Measurements from ENCODE around the gene TFPI.

Gene TFPI

DNA sequence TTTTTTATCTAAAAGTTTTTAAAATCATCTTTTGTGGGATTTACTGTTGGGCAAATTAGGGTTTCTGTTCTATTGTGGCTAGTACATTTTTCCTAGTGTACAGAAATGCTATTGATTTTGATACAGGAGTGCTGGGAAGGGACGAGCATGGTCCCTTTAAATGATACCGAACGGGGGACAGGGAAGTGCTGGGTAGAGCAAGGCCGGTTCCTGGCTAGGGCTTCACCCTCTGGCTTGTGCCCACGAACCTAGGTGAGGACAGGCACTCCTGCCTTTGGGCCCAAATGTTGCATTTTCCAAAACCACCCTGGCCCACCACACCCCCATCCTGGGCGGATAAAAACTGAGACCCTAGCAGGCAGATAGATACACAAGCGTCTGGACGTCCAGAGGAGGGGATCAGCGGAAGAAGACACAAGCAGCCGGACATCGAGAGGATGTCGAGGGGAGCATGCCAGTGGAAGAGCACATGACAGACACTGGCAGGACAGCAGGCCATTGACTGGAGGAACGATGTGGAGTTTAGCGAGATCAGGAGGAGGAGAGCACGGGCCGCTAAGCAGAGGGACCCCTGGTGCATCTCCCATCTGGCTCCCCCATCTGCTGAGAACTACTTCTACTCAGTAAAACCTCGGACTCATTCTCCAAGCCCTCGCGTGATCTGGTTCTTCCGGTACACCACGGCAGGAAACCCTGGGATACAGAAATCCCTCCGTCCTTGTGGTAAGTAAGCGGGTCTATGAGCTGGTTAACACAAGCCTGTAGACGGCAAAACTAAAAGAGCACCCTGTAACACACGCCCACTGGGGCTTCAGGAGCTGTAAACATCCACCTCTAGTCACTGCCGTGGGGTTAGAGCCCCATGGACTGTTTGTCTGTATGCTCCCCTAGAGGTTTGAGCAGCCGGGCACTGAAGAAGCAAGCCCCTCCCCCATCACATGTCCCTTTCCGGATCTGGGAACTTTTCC is 92.7 kb downstream of the TFPI start:
- DNase-seq, result no peak

- no peak for DNase-seq
These were observed 95.0 kb downstream of the TFPI start for GRCh38 chr2:187459256-187459655.

DNA sequence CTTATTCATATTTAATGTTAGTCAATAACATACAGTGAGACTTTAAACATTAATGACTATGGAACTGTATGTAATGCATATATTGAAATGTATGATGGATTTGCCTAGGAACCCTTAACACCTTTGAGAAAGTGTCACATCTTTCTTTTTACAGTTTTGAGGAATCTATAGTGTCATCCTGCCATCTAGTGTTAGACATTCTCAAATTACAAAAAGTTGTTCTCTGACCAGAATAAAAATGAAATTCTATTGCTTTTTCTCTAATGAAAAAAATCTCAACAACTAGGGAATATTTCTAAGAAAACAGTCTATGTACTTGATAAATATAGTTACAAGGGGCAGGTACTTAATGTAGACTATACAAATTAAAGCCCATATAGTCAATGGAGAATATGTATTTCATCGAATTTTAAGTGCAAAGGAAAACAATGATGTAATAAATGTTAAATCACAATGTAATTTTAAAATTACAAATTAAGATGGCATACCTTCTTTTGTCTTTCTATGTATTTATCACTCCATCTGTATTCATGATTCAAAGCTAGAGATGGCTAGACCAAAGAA is 101.1 kb downstream of the TFPI start:
- no peak for DNase-seq

DNA sequence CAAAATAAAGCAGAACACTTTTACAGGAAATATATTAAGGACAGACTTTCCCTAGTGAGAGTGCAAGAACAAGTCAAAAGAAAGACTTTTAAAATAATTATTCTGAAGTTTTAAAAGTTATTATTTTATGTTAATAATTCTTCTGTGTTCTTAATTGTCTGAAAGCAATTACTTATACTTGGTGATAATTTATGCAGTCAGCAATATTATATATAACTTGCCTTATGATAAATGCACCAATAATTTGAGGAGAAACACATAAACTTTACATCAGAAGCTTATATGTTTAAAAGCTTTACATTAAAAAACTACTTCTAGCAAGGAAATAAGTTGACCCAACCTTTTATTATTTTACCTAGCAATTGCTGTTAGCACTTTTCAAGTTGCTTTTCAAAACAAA is 102.7 kb downstream of the TFPI start:
- no peak for DNase-seq

DNA sequence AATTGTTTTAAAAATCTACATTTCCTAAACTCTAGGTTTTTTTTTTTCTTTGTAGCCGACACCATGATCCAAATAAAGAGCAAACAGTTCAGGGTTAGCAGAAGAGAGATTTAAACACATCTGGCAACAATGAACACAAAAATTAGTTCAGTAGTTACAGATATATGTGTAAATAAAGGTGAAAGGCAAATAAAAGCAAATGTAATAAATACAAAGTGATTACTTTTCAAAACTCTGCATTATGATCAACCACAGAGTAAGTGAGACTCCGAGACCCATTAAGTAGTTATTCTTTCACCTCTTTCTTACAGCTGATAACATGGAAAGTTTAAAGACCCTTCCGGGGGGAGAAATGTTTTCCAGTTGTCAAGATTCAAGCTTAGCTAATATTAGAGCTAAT is 106.9 kb downstream of the TFPI start:
- no peak for DNase-seq

- no peak for DNase-seq
These were observed 107.5 kb downstream of the TFPI start for GRCh38 chr2:187446711-187447110.

DNA sequence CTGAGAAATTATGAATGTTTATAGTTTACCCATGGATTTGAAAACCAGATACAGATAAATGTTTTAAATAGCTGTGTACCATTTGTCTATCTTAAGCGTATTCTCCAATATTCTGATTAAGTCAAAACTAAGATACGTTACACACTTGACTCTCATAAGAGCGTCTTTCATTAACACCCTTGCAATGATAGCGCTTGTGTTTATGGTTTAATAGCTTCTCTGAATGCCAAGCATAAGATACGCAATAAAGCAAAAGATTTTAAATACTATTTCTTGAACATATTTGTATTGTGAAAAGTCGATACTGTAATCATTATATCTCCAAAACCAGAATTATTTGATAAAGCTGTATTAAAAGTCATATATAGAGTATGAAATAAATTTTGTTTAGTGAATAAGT is 109.2 kb downstream of the TFPI start:
- DNase-seq, result no peak

DNA sequence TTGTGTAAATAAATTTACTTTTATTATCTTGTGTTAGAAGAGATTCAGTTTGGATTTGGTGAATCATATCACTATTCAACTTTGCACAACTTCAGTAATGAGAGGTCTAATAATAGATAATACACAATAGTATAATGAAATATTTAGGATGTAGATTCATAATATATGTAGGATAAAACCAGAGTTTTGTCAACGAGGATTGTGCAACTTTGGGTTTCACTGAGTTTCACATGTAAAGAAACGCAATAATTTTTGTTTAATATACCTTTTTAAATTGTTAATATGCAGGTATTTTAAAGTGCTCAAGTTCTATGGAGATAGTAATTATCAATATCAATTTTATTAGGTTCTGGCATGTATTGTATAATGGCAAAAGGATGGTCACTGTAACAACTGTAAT is 111.5 kb downstream of the TFPI start:
- no peak for DNase-seq

- no peak for DNase-seq
These were observed 111.9 kb downstream of the TFPI start for GRCh38 chr2:187442378-187442777.

DNA sequence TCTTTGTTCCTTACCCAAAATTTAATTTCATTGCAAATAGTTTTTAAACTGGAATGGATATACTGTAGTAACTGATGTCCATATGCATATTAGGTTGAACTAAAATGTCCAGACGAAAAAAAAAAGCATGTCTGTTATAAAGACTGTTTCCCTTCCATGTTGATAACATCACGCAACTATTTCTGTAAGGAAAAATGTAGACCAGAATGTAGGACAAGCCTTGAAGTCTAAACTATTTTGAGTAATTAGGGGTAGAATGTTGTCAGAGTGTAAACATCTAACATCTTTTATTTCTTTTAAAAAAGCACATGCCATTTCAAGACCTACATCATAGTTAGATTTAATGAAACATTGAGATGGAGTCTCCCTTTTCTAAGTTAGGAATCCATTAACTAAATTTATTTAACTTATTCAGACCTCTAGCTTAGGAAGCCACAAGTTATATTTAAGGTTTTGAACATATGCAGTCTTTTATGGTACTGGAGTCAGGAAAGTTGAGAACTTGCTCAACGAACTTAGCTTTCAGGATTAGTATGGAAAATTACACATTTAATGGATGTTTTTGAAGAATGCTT is 114.0 kb downstream of the TFPI start:
- DNase-seq, result no peak

- DNase-seq, result no peak
These were observed 115.8 kb downstream of the TFPI start for GRCh38 chr2:187438455-187438854.

- DNase-seq, result no peak
These were observed 118.5 kb downstream of the TFPI start for GRCh38 chr2:187435756-187436155.

- no peak for DNase-seq
These were observed 119.2 kb downstream of the TFPI start for GRCh38 chr2:187435078-187435477.

GRCh38 chr2:187434342-187434785 is 119.9 kb downstream of the TFPI start:
- DNase-seq, result no peak

- DNase-seq, result no peak
These were observed 122.3 kb downstream of the TFPI start for GRCh38 chr2:187431911-187432310.

DNA sequence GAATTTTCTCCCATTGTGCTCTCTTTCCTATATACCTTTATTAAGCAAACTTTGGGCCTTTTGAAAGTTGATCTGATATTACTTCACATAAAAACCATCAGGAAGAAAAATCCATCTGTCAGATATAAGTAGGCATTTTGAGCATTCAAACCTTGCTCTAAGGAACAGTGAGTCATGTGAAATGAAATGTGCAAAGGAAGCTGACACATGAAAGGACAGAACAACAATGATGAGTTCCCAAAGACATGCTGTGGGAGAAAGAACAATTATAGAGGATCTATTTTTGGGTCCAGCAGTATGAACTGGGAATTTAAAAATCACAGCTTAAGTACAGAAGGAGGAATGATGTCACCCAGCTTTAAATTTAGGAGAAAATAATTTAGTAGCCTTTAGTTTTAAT is 124.2 kb downstream of the TFPI start:
- no peak for DNase-seq

DNA sequence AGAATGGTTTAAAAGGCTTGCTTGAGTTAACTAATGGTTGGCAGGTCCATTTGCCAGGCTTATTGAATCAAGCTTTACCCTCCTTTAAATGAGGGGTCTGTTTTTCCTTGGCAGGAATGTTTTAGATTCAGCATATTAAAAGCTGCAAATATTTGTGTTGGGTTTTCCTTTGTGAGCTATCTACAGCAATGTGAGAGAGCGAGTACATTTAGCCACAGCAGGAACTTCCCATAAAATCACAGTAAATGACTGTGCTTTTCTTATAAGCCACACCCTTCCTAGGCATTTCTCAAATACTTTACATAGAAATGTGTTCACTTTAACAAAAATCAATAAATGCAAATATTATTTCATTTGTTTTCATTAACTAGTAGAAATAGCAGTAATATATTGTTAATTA is 130.1 kb downstream of the TFPI start:
- DNase-seq, result no peak

GRCh38 chr2:187422282-187422681 is 132.0 kb downstream of the TFPI start:
- no peak for DNase-seq

DNA sequence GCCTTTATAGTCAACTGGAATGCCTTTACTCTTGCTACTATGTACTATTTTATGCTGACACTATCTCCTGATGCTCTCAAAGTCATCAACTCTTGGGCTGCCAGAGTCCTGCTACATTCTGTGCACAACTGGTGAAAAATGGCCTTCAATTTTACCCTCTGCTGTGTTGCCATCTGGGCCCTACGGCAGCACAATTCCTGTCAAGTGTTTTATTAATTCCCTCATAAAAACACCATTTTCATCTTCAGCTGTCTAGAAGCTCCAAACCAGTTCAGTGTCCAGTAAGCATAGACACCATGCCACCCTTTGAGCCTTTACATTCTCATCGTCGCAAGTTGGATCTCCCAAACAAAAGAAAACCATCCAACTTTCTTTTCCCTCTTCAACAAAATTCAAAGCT is 132.7 kb downstream of the TFPI start:
- DNase-seq, result no peak

- DNase-seq, result no peak
These were observed 134.4 kb downstream of the TFPI start for GRCh38 chr2:187419808-187420207.

DNA sequence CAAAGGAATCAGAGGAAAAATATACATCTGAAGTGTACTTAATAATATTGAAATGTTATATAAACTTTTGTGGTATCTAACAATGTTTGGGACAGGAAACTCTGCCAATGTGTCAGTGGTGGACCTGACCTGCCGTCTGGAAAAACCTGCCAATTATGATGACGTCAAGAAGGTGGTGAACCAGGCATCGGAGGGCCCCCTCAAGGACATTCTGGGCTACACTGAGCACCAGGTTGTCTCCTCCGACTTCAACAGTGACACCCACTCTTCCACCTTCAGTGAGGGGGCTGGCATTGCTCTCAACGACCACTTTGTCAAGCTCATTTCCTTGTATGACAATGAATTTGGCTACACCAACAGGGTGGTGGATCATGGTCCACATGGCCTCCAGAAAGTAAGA is 138.8 kb downstream of the TFPI start:
- DNase-seq, result no peak
